Stomach (tissue), 4 donors: ENCODE data around the gene CYBA.

Source experiments
- POLR2A ChIP-seq, 4 donors: fragments of 450-650 bp; IDR thresholded peaks; one replicate each; pipeline ENCODE4 v1.6.1; 2016; ENCODE audit warnings: antibody characterized with exemption in 4 of 4, control low read depth in 2 of 4, mild to moderate bottlenecking in 1 of 4, moderate library complexity in 1 of 4
- TF ChIP-seq, protein P1 (sequence below), 7 experiments: fragments of 450-650 bp in 4 of 7; fragments of 200-600 bp in 3 of 7; sonication (generic) in 3 of 7; IDR thresholded peaks; one replicate each; pipeline ENCODE4 v1.5.1; 2016 to 2019; ENCODE audit warnings: antibody characterized with exemption in 7 of 7, control low read depth in 2 of 7, mild to moderate bottlenecking in 1 of 7

GRCh38 chr16:88627531-88628411 is 23.1 kb downstream of the CYBA start:
- TF ChIP-seq, protein P1, sequence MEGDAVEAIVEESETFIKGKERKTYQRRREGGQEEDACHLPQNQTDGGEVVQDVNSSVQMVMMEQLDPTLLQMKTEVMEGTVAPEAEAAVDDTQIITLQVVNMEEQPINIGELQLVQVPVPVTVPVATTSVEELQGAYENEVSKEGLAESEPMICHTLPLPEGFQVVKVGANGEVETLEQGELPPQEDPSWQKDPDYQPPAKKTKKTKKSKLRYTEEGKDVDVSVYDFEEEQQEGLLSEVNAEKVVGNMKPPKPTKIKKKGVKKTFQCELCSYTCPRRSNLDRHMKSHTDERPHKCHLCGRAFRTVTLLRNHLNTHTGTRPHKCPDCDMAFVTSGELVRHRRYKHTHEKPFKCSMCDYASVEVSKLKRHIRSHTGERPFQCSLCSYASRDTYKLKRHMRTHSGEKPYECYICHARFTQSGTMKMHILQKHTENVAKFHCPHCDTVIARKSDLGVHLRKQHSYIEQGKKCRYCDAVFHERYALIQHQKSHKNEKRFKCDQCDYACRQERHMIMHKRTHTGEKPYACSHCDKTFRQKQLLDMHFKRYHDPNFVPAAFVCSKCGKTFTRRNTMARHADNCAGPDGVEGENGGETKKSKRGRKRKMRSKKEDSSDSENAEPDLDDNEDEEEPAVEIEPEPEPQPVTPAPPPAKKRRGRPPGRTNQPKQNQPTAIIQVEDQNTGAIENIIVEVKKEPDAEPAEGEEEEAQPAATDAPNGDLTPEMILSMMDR (IDR thresholded peaks at IDR 0.05), result no peak
- TF ChIP-seq POLR2A (IDR thresholded peaks at IDR 0.05), result no peak
